Brain microvascular endothelial cell (primary cell): Measurements from ENCODE around the gene CLEC16A.
A peak's percentile ranks its signal among the peaks of the same experiment; 100 is the strongest.
"Not testable (repeated sequence)": the region's sequence is repeated elsewhere in the genome, so short reads cannot be mapped to it uniquely, and the experiment has no call there.

ENCODE experiments used
- DNase-seq: peaks from one replicate; pipeline ENCODE4 v3.0.0-alpha.2; 2020
- H3K27ac ChIP-seq: fragments of 250-450 bp; sonication (Bioruptor Pico); 2 replicates; pipeline ENCODE4 v1.5.1; 2020; ENCODE audit warnings: mild to moderate bottlenecking, moderate library complexity
- H3K27me3 ChIP-seq: fragments of 250-450 bp; sonication (Bioruptor Pico); replicated peaks from 2 replicates; pipeline ENCODE4 v1.5.1; 2020; ENCODE audit warnings: mild to moderate bottlenecking
- H3K36me3 ChIP-seq: fragments of 250-450 bp; sonication (Bioruptor Pico); replicated peaks from 2 replicates; pipeline ENCODE4 v1.5.1; 2020; ENCODE audit warnings: mild to moderate bottlenecking
- H3K4me3 ChIP-seq: 2 replicates; pipeline ENCODE4 v1.5.1; 2011; ENCODE audit warnings: low read depth, mild to moderate bottlenecking, control low read depth, low read length, moderate library complexity
- CTCF ChIP-seq: IDR thresholded peaks from 2 replicates; pipeline ENCODE4 v1.5.1; 2011; ENCODE audit warnings: low read depth, mild to moderate bottlenecking, moderate library complexity, low read length, control low read depth, inconsistent platforms; ENCODE audit errors: missing control alignments
- in situ Hi-C: cut with HindIII; loops from 2 replicates; pipeline ENCODE4 v1.10.0; 2017; ENCODE audit warnings: low sequenced_read_pairs, low pct_ligation_motif_present

The CLEC16A gene

GRCh38 chr16:11217651-11218603 is 273.6 kb downstream of the CLEC16A start:
- H3K27me3 ChIP-seq, result no peaks in the 10 kb centered on the region
- H3K27ac ChIP-seq, result no peak overlapping the region
- in situ Hi-C loops, result no loop called here
- no peaks in the 10 kb centered on the region for H3K36me3 ChIP-seq
- no peak for DNase-seq
- TF ChIP-seq CTCF, result no peak
- no peak overlapping the region for H3K4me3 ChIP-seq

- Histone ChIP-seq H3K27me3 (no peaks in the 10 kb centered on the region), H3K36me3 (no peaks in the 10 kb centered on the region), H3K27ac (no peak overlapping the region), H3K4me3 (no peak overlapping the region)
- TF ChIP-seq CTCF, result peak; percentile 69
- DNase-seq, result no peak
- in situ Hi-C loops, result no loop called here
Observed at GRCh38 chr16:11218604-11218962, 274.2 kb downstream of the CLEC16A start.

GRCh38 chr16:11219178-11219577 is 274.8 kb downstream of the CLEC16A start:
- TF ChIP-seq CTCF, result no peak
- no peak for DNase-seq
- in situ Hi-C loops, result no loop called here
- no peak overlapping the region for H3K4me3 ChIP-seq
- H3K27me3 ChIP-seq, result no peaks in the 10 kb centered on the region
- no peaks in the 10 kb centered on the region for H3K36me3 ChIP-seq
- no peak overlapping the region for H3K27ac ChIP-seq

- H3K27me3 ChIP-seq, H3K36me3 ChIP-seq, DNase-seq, in situ Hi-C loops, H3K4me3 ChIP-seq, H3K27ac ChIP-seq: not testable (repeated sequence)
Observed at GRCh38 chr16:11220507-11220906, 276.1 kb downstream of the CLEC16A start.

- no peak for TF ChIP-seq CTCF
- Histone ChIP-seq H3K36me3 (no peaks in the 10 kb centered on the region), H3K27ac (no peak overlapping the region), H3K4me3 (no peak overlapping the region), H3K27me3 (no peaks in the 10 kb centered on the region)
- DNase-seq, result no peak
- in situ Hi-C loops, result no loop called here
Observed at GRCh38 chr16:11224096-11224893, 279.9 kb downstream of the CLEC16A start.
